Raji (cell line): ENCODE data around the gene MTF1.

Experiments used
- POLR2A ChIP-seq: IDR thresholded peaks from 2 replicates; pipeline ENCODE4 v1.6.1; 2011; ENCODE audit warnings: low read depth, low read length, control low read depth; ENCODE audit not compliant: insufficient read depth

The MTF1 gene

DNA sequence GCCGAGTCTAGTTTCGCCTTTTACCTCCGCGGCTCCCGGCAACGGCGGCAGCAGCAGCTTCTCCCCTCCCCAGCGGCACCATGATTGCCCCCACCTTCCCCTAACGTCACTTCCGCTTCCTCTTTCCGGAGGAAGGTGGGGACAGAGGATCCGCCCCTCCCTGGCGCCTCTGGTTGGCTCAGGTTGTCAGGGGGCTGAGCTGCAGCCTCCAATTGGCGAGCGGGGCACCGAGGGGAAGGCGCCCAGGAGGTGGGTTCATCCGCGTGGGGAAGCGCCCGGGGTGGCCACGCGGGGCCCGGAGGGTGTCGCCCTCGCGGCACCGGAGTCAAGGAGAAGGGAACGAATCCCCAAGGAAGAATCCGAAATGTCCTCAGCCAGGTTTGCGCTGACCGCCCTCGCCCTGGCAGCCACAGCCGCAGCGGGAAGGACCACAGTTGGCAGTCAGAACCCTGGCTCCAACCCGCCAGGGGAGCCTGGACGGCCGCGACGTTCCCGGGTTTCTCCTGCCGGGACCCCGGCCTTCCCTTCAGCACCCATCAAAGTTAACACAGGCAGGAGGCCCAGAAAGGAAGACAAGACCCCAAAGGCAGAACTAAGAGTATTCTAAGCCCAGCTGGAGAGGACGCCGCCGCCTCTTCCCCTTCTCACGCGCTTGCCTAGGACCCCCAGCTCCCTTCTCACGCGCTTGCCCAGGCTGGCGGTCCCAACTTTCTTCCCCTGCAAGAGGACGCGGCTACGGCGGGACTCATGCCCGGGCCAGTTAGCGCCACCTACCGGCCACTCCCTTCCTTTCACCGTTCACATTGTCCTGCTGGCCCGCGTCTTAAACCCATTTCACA, at the start of gene MTF1:
MTF1 (minus strand) TSS at position 86 of the 839 bp plus-strand sequence. CDS start 1,934 bp downstream, outside the sequence.
- peak; percentile 95 for TF ChIP-seq POLR2A

DNA sequence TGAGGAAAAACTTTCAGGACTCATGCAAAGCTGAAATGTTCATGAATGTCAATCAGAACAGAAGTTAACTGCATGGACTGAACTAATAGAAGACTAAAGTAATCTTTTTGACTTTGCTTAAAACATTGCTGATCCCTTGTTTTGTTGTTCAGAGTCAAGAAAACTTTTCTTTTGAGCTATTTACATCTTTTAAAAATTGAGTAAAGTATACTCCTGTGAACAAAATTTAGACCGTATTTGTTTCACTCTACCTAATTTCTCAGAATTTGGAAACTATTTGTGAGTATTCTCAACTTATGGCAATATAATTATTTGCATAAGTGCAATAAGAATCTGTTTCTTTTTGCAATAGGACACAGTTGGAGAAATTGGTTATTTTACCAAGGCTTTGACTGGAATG, 46.3 kb upstream of the MTF1 start:
- TF ChIP-seq POLR2A, result no peak

DNA sequence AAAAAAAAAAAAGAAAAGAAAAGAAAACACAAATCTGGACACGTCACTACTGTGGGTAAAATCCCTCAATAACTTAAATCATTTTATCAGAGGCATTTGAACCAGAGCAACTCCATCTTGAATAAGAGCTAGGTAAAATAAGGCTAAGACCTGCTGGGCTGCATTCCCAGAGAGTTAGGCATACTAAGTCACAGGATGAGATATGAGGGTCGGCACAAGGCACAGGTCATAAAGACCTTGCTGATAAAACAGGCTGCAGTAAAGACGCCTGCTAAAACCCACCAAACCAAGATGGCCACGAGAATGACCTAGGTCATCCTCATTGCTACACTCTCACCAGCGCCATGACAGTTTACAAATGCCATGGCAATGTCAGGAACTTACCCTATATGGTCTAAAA, 43.6 kb upstream of the MTF1 start:
- no peak for TF ChIP-seq POLR2A

DNA sequence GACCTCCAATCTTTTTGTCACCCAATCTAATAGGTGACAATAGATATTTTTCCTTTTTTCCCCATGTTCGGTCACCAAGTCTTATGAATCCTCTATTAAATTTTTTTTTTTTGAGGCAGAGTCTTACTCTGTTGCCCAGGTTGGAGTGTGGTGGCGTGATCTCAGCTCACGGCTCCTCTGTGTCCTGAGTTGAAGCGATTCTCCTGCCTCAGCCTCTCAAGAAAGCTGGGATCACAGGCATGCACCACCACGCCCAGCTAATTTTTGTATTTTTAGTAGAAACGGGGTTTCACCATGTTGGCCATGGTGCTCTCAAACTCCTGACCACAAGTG, 42.5 kb upstream of the MTF1 start:
- TF ChIP-seq POLR2A, result no peak

DNA sequence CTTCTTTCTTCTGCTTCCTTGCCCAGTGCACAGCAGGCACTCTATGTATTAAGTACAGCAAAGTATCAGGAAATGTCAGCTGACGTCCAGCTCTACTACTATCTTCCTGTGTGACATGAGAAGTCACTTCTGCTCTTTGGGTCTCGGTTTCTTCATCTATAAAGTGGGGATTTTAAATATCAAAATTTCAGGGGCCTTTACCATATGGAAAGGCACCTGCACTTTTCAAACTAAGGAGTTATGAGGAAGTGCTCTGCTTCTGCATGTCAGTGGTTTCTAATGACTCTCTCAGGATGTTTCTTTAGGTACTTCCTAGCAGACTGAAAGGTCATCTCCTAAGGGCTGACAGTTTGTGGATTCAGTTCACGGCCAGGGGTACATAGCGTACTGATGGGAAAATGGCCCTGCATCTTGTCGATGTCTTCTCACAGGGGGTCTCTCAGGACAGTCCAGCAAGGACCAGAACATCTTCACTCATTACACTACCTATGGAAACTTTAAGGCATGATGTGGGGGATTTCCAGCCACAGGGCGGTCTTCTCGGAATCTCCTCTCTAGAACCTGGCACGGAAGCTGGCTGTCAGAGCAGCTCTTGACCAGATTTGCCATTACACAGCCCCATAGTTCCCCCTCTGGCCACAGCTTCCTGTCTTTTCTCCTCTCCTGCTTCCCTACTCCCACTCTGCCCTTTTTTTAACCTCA, 42.0 kb upstream of the MTF1 start:
- TF ChIP-seq POLR2A, result no peak

DNA sequence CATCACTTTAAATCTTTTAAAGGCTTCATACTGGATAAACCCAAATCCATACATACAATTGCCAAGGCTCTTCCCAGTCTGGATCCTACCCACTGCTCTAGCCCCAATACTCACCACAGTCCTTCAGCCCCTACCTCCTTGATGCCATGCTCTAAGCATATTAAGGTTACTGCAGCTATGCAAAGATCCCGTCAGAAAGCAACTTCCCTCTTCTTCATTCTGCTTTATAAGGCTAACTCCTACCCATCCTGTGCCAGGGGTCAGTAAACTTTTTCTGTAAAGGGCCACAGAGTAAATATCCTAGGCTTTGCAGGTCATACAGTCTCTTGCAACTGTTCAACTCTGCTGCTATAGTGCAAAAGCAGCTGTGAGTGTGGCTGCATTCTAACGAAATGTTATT, 34.3 kb upstream of the MTF1 start:
- no peak for TF ChIP-seq POLR2A

DNA sequence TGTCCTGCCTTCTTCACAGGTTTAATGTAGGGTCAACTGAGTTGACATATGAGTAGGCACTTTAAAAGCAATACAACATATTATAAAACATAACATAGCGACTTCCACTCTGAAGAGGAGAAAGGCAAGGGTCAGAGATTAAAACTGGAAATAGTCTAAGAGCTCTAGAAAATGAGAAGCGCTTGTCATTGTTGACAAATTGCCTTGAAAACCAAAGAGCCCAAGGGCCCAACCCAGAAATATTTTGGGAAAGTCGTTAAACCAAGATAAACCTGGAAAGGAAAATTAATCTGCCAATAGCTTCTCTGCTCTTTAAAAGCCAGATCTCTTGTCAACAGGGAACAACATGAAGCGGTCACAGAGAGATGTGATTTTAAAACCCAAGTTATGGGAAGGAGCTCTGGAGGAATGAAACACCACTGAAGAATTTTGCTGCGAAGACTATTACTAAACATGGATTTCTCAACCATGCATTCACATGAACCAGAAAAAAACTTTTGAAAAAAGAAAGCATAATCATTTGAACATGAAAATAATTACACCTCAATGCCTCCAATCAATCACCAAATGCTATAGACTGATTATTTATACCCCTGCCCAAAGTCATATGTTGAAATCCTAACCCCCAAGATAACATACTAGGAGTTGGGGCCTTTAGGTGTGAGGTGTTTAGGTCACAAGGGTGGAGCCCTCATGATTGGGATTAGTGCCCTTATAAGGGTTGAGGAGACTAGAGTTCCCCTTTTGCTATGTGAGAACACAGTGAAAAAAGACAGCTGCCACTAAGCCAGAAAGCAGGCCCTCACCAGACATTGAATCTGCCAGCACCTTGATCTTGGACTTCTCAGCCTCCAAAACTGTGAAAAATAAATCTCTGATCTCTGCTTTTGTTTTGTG, 33.0 kb upstream of the MTF1 start:
- no peak for TF ChIP-seq POLR2A

DNA sequence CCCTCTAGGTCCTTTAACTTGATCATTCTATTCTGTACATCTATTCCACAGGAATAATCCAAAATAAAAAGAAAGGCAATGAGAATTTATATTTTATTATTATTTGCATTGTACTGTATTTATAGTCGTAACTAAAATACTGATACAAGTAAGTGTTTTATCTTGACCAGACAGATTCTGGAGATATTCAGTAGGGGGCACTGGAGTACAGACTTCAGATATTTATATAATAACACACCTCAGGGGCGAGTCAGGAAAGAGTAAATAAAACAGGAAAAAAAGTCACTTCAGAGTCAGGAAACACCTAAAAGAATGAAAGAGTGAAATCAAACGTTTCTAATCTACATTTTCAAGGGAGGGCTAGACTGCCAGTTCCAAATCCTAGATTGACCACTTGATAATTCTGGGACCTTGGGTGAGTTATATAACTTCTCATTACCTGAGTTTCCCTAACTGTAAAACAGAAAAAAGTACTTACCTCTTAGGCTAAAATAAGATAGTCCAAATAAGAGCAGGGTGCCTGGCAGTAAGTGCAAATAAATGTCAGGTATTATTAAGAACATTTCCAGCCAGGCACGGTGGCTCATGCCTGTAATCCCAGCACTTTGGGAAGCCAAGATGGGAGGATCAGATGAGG, 31.1 kb upstream of the MTF1 start:
- TF ChIP-seq POLR2A, result no peak

DNA sequence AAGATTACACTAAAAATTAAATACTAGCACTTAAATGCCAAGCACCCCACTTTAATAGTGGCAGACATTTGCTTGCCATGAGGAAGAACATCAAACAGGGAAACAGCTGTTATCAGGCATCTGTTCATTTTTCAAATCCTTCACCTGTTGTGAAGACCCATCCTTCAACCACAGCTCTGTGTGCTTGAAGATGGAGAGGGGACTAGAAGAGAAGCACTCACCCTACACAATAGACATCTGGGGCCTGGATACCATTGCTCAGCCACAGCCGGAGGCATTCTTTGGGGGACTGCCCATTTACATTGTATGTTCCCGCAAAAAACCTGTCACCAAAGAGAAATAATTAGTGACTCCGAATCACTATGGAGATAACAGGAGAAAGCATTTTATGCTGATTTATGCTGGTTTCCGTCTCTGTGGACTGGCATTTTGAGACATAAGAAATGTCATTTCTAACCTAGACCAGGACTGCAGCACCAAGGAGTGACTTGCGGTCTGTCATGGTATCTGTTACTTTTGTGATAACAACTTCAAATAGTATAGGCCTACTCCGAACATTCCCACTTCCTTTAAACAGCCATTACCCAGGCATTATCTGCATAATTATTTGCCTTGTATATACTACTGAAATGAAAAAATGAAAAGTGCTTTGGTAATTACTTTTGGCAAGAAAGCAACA, 28.8 kb upstream of the MTF1 start:
- TF ChIP-seq POLR2A, result no peak

DNA sequence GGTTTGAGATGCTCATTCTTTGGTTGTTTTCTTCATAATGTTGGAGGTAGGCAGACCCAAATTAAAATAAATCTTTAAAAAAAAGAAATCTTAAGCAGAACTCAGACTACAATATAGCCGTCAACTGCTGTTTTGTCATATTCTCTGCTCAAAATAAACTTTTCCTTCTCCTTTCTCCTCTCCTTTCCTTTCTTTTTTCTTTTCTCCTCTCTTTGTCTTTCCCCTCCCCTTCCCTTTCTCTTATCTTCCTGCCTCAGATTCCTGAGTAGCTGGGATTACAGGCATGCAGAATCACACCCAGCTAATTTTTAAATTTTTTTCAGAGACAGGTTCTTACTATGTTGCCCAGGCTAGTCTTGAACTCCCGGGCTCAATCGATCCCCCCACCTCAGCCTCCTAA, 24.8 kb upstream of the MTF1 start:
- no peak for TF ChIP-seq POLR2A

DNA sequence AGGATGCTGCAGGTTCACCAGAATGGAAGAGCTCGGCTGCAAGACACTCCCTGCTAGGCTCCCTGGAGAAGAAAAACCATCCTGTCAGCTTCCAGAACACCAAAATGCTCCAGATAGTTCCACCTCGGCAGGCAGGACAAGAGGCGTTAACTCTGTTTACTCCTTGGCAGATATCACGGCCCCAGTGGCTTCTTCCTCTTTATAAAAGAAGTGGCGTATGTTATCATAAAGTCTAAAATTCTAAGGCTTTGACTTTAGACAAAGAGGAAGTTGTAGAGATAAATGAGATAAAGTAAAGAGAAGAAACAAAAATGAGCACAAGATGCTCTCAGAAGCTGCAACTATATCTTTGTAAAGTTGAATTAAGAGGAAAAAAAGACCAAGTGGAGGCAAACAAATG, 24.3 kb upstream of the MTF1 start:
- no peak for TF ChIP-seq POLR2A

DNA sequence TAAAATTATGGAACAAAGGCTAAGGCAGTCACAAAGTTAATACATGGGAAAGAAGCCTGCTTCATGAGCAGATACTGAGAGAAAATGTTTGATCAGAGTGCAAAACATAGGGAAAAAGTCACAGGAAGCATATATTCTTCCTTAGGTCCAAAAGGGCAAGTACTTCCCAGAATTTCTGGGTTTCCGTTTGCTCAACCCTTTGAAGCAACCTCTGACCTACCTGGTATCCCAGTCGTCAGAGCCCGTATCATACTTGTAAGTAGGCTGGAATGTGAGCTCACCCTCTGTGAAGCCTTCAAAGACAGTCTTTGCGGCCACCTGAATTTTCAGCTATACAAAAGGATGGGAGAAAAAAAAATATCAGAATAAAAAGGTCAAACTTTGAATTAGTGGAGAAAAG, 20.5 kb upstream of the MTF1 start:
- TF ChIP-seq POLR2A, result no peak

DNA sequence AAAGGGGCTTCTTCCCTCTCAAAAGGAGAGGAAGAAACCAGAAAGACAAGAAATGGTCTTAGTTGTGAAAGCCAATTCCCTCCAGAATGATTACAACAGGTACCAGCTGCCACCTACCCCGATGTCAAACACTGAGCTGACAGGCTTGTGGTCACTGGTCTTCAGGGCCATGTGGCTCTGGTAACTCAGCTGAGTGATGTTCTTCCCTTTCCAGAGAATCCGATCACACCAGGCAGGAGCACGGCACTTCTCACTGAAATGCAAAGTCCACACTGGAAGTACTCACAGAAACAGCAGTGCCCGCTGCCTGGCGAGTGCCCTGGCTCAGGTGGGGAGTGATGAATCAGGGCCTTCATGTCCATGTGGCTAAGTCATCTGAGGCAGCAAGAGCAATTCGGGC, 18.7 kb upstream of the MTF1 start:
- TF ChIP-seq POLR2A, result no peak

DNA sequence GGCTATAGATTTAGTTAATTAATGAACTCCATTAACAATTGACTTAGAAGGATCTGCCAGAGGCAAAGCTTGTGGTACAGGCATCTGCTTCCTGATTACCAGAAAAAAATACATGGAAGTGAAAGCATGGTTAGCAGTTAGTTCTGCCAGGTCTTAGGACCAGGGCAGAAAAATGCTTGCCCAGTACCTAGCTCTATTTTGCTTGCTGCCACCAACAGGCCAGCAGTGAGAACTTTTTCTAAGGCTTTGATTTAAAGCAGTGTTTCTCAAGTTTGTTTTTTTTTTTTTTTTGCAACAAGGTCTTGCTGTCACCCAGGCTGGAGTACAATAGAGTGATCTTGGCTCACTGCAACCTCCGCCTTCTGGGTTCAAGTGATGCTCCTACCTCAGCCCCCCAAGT, 16.4 kb upstream of the MTF1 start:
- TF ChIP-seq POLR2A, result no peak

DNA sequence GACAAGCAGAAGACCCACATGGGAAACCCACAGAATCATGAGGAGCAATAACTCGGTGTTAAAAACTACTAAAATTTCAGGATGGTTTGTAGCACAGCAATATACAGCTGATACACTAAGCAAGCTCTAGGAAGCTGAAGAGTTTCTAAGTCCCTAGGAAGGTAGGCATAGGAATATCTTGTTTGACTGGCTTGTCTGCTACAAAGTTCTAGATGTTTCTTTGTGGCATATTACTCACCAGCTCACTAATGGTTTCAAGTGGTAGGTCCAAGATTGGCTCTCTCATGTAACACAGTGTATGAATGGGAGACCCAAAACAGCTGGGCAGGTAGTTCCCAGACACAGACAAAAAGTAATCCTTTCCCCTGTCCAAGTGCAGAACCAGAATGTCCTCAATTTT, 13.3 kb upstream of the MTF1 start:
- no peak for TF ChIP-seq POLR2A

DNA sequence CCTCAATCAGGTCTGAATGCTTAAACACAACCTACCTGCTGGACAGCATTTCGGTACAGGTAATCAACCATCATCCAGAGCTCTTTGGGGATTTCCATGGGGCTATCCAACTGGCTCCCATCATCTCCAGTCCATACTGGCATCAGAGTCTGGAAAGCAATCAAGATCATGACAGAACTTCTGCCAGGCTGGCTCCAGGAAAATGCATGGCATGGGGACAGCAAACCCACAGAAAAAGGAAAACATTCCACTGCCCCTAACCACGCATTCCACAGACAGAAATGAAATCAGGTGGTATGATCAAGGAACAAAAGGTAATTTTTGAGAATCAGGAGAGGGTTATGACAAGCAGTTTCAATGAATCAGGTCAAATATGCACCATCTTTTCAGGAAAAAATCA, 9.1 kb upstream of the MTF1 start:
- TF ChIP-seq POLR2A, result no peak
